Ovary (tissue), 3 donors: ENCODE measurements around the gene DFFA.

Experiments used
- CTCF ChIP-seq, 3 donors: fragments of 450-650 bp in 2 of 3; fragments of 200-600 bp in 1 of 3; IDR thresholded peaks; one replicate each; pipeline versions ENCODE4 v1.5.1 to v1.8.0; 2016 to 2022; ENCODE audit warnings: antibody characterized with exemption in 3 of 3, mild to moderate bottlenecking in 1 of 3
- EP300 ChIP-seq: sonication (generic); formaldehyde crosslinking; IDR thresholded peaks from one replicate; pipeline ENCODE4 v1.6.1; 2017; ENCODE audit warnings: antibody characterized with exemption
- donor health status: DM: no; HTN: no; CAD: no.

- no peak for TF ChIP-seq CTCF (IDR thresholded peaks at IDR 0.05)
- no peak for TF ChIP-seq EP300
Observed at GRCh38 chr1:10510520-10511493, 38.5 kb upstream of the DFFA start.
